ENCODE measurements around the gene TNFRSF19.
A peak's percentile ranks its signal among the peaks of the same experiment; 100 is the strongest.

TNFRSF19 gene

DNA sequence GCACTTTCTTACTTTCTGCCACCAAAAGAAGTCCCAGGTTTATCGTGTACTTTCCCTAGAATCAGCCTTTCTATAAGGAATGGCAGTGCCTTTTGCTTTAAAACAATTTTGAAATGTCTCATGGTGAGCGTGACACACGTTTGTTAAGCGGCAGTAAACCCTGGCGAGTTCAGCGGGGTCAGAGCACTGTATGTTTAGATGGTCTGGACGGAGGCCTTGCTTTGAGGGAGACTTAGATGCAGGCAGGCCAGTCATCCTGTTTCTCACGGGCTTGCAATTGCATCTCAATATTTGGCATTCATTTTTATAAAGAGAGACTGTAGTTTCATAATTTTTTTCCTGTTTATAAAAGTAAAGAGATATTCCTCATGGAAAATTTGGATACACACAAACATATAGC, 96.4 kb downstream of the TNFRSF19 start:
- TF ChIP-seq CTCF (IDR thresholded peaks at IDR 0.05; ENCODE audit: extremely low read depth, insufficient read depth, missing control alignments): no peak
- in situ Hi-C loops (cut with MboI; ENCODE audit: low pct_unique_long_range_greater_than_20kb, low sequenced_read_pairs, unreplicated experiment): no loop called here
- DNase-seq (ENCODE audit: low spot score): no peak

GRCh38 chr13:23667750-23668149, 97.5 kb downstream of the TNFRSF19 start:
- no peak for DNase-seq (ENCODE audit: low spot score)
- in situ Hi-C loops (cut with MboI; ENCODE audit: low pct_unique_long_range_greater_than_20kb, low sequenced_read_pairs, unreplicated experiment): no loop called here
- TF ChIP-seq CTCF (IDR thresholded peaks at IDR 0.05; ENCODE audit: extremely low read depth, insufficient read depth, missing control alignments): peak; percentile 11

GRCh38 chr13:23668562-23668961, 98.3 kb downstream of the TNFRSF19 start:
- DNase-seq (ENCODE audit: low spot score): no peak
- no peak for TF ChIP-seq CTCF (IDR thresholded peaks at IDR 0.05; ENCODE audit: extremely low read depth, insufficient read depth, missing control alignments)
- in situ Hi-C loops (cut with MboI; ENCODE audit: low pct_unique_long_range_greater_than_20kb, low sequenced_read_pairs, unreplicated experiment): no loop called here

- in situ Hi-C loops (cut with MboI; ENCODE audit: low pct_unique_long_range_greater_than_20kb, low sequenced_read_pairs, unreplicated experiment): no loop called here
- no peak for TF ChIP-seq CTCF (IDR thresholded peaks at IDR 0.05; ENCODE audit: extremely low read depth, insufficient read depth, missing control alignments)
- DNase-seq (ENCODE audit: low spot score): no peak
These were observed 100.6 kb downstream of the TNFRSF19 start for GRCh38 chr13:23670793-23671192.

- in situ Hi-C loops (cut with MboI; ENCODE audit: low pct_unique_long_range_greater_than_20kb, low sequenced_read_pairs, unreplicated experiment): no loop called here
- no peak for DNase-seq (ENCODE audit: low spot score)
- TF ChIP-seq CTCF (IDR thresholded peaks at IDR 0.05; ENCODE audit: extremely low read depth, insufficient read depth, missing control alignments): no peak
These were observed 101.2 kb downstream of the TNFRSF19 start for GRCh38 chr13:23671377-23671776.

GRCh38 chr13:23671897-23672296, 101.7 kb downstream of the TNFRSF19 start:
- DNase-seq (ENCODE audit: low spot score): no peak
- in situ Hi-C loops (cut with MboI; ENCODE audit: low pct_unique_long_range_greater_than_20kb, low sequenced_read_pairs, unreplicated experiment): no loop called here
- TF ChIP-seq CTCF (IDR thresholded peaks at IDR 0.05; ENCODE audit: extremely low read depth, insufficient read depth, missing control alignments): no peak

DNA sequence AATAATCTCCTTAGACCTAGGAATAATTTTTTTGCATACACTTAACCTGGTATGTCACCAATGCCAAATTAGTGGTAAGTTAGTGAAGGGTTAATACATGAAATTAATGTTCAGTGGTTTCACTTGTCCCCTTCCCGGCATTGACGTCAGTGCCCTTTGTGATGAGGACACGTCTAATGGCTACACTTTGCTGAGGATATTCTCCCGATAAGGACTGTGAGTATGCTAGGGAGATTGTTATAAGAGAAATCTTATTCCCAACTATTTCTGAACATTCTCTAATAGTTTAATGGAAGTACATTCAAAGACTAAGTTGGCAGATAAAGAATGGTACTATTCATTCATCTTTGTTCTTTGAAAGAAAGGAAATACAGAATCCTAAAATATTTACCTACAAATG, 102.4 kb downstream of the TNFRSF19 start:
- in situ Hi-C loops (cut with MboI; ENCODE audit: low pct_unique_long_range_greater_than_20kb, low sequenced_read_pairs, unreplicated experiment): no loop called here
- no peak for DNase-seq (ENCODE audit: low spot score)
- no peak for TF ChIP-seq CTCF (IDR thresholded peaks at IDR 0.05; ENCODE audit: extremely low read depth, insufficient read depth, missing control alignments)
